ENCODE measurements around the gene KCNB1. TPM values are rescaled to one million over a fixed set of nuclear protein-coding genes. Genes with fewer than 3 reads are reported as not detected.
A peak's percentile ranks its signal among the peaks of the same experiment; 100 is the strongest.

KCNB1 gene
- 0.41 TPM for total RNA-seq
- long read RNA-seq, result 0 reads

- intact Hi-C loops (cut with DNase I), result loop anchor here (10.0 kb wide), 1 partner anchor 148 kb away; no protein-coding TSS in a partner anchor
- no peaks in the 10 kb centered on the region for H3K9me3 ChIP-seq
- H3K4me3 ChIP-seq, result no peak within 1 kb of the TSS
- DNase-seq (peak; percentile 71), ATAC-seq (peak; percentile 68)
- no peak within 1 kb of the TSS for H3K27ac ChIP-seq
- H3K27me3 ChIP-seq, result peaks cover 71% of the 10 kb centered on the region
- no peak for TF ChIP-seq CTCF (IDR thresholded peaks at IDR 0.05)
- H3K4me1 ChIP-seq, result peaks cover 9% of the 10 kb centered on the region
- H3K36me3 ChIP-seq, result no peaks in the 10 kb centered on the region
These were observed at the start of gene KCNB1 for GRCh38 chr20:49482621-49483017. Gene KCNB1 (minus strand): TSS chr20:49482668. CDS start chr20:49482480, 188 bp downstream.

- Histone ChIP-seq H3K4me1 (no peaks in the 10 kb centered on the region), H3K27ac (no peak overlapping the region)
These were observed 47.0 kb upstream of the KCNB1 start for GRCh38 chr20:49529470-49529869.

GRCh38 chr20:49526568-49526967, 44.1 kb upstream of the KCNB1 start:
- no peak for TF ChIP-seq CTCF (IDR thresholded peaks at IDR 0.05)
- H3K36me3 ChIP-seq, result no peaks in the 10 kb centered on the region
- intact Hi-C loops (cut with DNase I), result no loop called here
- ATAC-seq, result no peak
- H3K27me3 ChIP-seq, result no peaks in the 10 kb centered on the region
- H3K27ac ChIP-seq, result no peak overlapping the region
- no peak for DNase-seq
- H3K4me3 ChIP-seq, result no peak overlapping the region
- no peaks in the 10 kb centered on the region for H3K4me1 ChIP-seq
- no peaks in the 10 kb centered on the region for H3K9me3 ChIP-seq

More at GRCh38 chr20:49529470-49529869, 47.0 kb upstream of the KCNB1 start:
- Histone ChIP-seq H3K9me3 (no peaks in the 10 kb centered on the region), H3K4me3 (no peak overlapping the region), H3K27me3 (no peaks in the 10 kb centered on the region), H3K36me3 (no peaks in the 10 kb centered on the region)
- TF ChIP-seq CTCF (IDR thresholded peaks at IDR 0.05), result no peak
- intact Hi-C loops (cut with DNase I), result no loop called here
- no peak for ATAC-seq
- no peak for DNase-seq

GRCh38 chr20:49526056-49526455, 43.6 kb upstream of the KCNB1 start:
- no peak overlapping the region for H3K27ac ChIP-seq
- intact Hi-C loops (cut with DNase I), result no loop called here
- H3K4me1 ChIP-seq, result no peaks in the 10 kb centered on the region
- no peaks in the 10 kb centered on the region for H3K36me3 ChIP-seq
- H3K27me3 ChIP-seq, result no peaks in the 10 kb centered on the region
- ATAC-seq, result no peak
- no peak for TF ChIP-seq CTCF (IDR thresholded peaks at IDR 0.05)
- no peaks in the 10 kb centered on the region for H3K9me3 ChIP-seq
- no peak for DNase-seq
- H3K4me3 ChIP-seq, result no peak overlapping the region

- no peak overlapping the region for H3K4me3 ChIP-seq
- no peak for TF ChIP-seq CTCF (IDR thresholded peaks at IDR 0.05)
- H3K4me1 ChIP-seq, result no peaks in the 10 kb centered on the region
- H3K27ac ChIP-seq, result no peak overlapping the region
- no peaks in the 10 kb centered on the region for H3K36me3 ChIP-seq
- no peaks in the 10 kb centered on the region for H3K9me3 ChIP-seq
- DNase-seq (no peak), ATAC-seq (no peak)
- intact Hi-C loops (cut with DNase I), result no loop called here
- H3K27me3 ChIP-seq, result no peaks in the 10 kb centered on the region
These were observed 41.4 kb upstream of the KCNB1 start for GRCh38 chr20:49523767-49524360.

GRCh38 chr20:49521356-49521755, 38.9 kb upstream of the KCNB1 start:
- intact Hi-C loops (cut with DNase I), result no loop called here
- Histone ChIP-seq H3K9me3 (no peaks in the 10 kb centered on the region), H3K36me3 (no peaks in the 10 kb centered on the region), H3K4me1 (no peaks in the 10 kb centered on the region), H3K4me3 (no peak overlapping the region), H3K27ac (no peak overlapping the region), H3K27me3 (no peaks in the 10 kb centered on the region)
- DNase-seq (no peak), ATAC-seq (no peak)
- no peak for TF ChIP-seq CTCF (IDR thresholded peaks at IDR 0.05)

Data from upper lobe of right lung (tissue), 1 donor.